AG09319 (cell line): Measurements from ENCODE around the gene CPXM2.

ENCODE experiments used
- DNase-seq: peaks from one replicate; pipeline ENCODE4 v3.0.0-alpha.2; 2010; ENCODE audit warnings: low read depth; ENCODE audit errors: extremely low read depth
- CTCF ChIP-seq: IDR thresholded peaks from 2 replicates; pipeline ENCODE4 v1.5.1; 2011; ENCODE audit warnings: low read depth, mild to moderate bottlenecking, inconsistent platforms, low read length, moderate library complexity

Gene CPXM2

DNA sequence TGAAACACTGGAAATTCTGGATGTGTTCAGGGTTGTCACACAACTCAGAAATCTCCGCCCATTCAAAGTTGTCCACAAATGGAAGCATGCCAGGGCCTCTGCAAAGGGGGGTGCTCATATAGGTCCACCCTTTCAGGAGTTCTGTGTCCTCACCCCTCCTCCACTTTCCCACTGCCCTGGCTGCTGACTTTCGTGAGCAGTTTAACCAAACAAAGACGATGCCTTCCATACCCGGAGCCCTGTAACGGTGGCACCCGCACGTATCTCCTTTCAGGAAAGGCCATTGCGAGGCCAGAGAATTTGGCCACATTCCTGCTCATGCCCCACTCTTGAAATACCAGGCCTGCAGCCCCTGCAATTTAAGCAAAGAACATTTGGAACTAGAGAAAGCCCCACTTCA lies 1.4 kb downstream of the CPXM2 start:
- DNase-seq, result no peak
- no peak for TF ChIP-seq CTCF

DNA sequence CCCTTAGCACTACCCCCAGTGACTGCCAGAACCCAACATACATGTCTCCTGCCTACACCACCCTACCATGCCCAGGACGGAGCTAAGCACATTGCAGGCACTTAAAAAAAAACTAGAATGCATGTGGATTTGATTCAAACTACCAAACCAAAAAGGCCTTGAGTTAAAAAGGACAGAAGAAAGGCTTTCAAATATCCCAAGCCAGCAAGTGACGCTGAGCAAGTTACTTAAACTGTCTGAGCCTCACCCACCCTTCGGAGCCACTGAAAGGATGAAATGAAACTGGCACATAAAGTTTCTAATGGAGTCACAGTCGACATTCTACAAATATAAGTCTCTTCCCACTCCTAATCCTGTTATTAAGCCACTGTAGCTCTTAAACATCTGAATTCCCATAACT lies 1.8 kb downstream of the CPXM2 start:
- no peak for DNase-seq
- no peak for TF ChIP-seq CTCF

GRCh38 chr10:123888751-123889150 lies 2.9 kb downstream of the CPXM2 start:
- DNase-seq, result no peak
- no peak for TF ChIP-seq CTCF

GRCh38 chr10:123888256-123888655 lies 3.4 kb downstream of the CPXM2 start:
- no peak for DNase-seq
- TF ChIP-seq CTCF, result no peak

- no peak for TF ChIP-seq CTCF
- DNase-seq, result no peak
Observed at GRCh38 chr10:123886292-123886691, 5.3 kb downstream of the CPXM2 start.

- no peak for TF ChIP-seq CTCF
- DNase-seq, result no peak
Observed at GRCh38 chr10:123885406-123886170, 6.0 kb downstream of the CPXM2 start.

GRCh38 chr10:123884907-123885381 lies 6.7 kb downstream of the CPXM2 start:
- no peak for DNase-seq
- no peak for TF ChIP-seq CTCF
